Measurements from ENCODE around the gene PPIE. TPM values are rescaled to one million over a fixed set of nuclear protein-coding genes. Genes with fewer than 3 reads are reported as not detected.
"Not testable (repeated sequence)": the region's sequence is repeated elsewhere in the genome, so short reads cannot be mapped to it uniquely, and the experiment has no call there.

Gene PPIE
- total and polyA plus RNA-seq, 4 experiments from 2014 or later, result 67.7 to 162 (median 73.3) TPM

- H3K27me3 ChIP-seq (ENCODE audit: insufficient read depth, low read length); H3K9me3 ChIP-seq (ENCODE audit: control insufficient read depth in 1 of 2, low read length in 2 of 2); H3K36me3 ChIP-seq (ENCODE audit: insufficient read depth, low read length); H3K27me3 Mint-ChIP-seq; H3K27ac Mint-ChIP-seq; H3K4me1 ChIP-seq (ENCODE audit: insufficient read depth, low read length); H3K4me3 ChIP-seq (ENCODE audit: low read length in 2 of 2); H3K27ac ChIP-seq (ENCODE audit: low read depth, low read length); H3K36me3 Mint-ChIP-seq; H3K9me3 Mint-ChIP-seq; DNase-seq; intact Hi-C loops (cut with micrococcal nuclease): not testable (repeated sequence)
- Mint-ChIP-seq H3K4me3 (peak overlapping the region in 5 of 8 donors; percentile 51 to 79 (median 72)), H3K4me1 (peaks cover 0 to 20% (median 7%) of the 10 kb centered on the region in 4 donors)
- CTCF ChIA-PET (ENCODE audit: partially characterized antibody), result interaction anchor here (1.6 kb wide), 1 partner anchor 13 kb away, joined by 5 read pairs; no protein-coding TSS in a partner anchor
- POLR2A ChIA-PET (ENCODE audit: partially characterized antibody), result interaction anchor here (5.0 kb wide), 1 partner anchor 13 kb away, joined by 56 read pairs; no protein-coding TSS in a partner anchor
Observed at GRCh38 chr1:39786303-39787107, 47.8 kb downstream of the PPIE start.

GRCh38 chr1:39787108-39787375 is 48.4 kb downstream of the PPIE start:
- Mint-ChIP-seq H3K27ac (peak overlapping the region in 2 of 7 donors; percentile 9 to 10), H3K4me1 (peaks cover 0 to 22% (median 7%) of the 10 kb centered on the region in 4 donors), H3K4me3 (peak overlapping the region in 7 of 8 donors; percentile 51 to 79 (median 68))
- H3K36me3 ChIP-seq (ENCODE audit: insufficient read depth, low read length); H3K9me3 Mint-ChIP-seq; H3K27me3 ChIP-seq (ENCODE audit: insufficient read depth, low read length); intact Hi-C loops (cut with micrococcal nuclease); H3K36me3 Mint-ChIP-seq; DNase-seq; H3K27me3 Mint-ChIP-seq; H3K4me3 ChIP-seq (ENCODE audit: low read length in 2 of 2); H3K27ac ChIP-seq (ENCODE audit: low read depth, low read length); H3K4me1 ChIP-seq (ENCODE audit: insufficient read depth, low read length); H3K9me3 ChIP-seq (ENCODE audit: control insufficient read depth in 1 of 2, low read length in 2 of 2): not testable (repeated sequence)
- ChIA-PET CTCF (ENCODE audit: partially characterized antibody) (interaction anchor here (1.6 kb wide), 1 partner anchor 12 kb away, joined by 5 read pairs; no protein-coding TSS in a partner anchor), POLR2A (ENCODE audit: partially characterized antibody) (interaction anchor here (5.0 kb wide), 1 partner anchor 12 kb away, joined by 56 read pairs; no protein-coding TSS in a partner anchor)

- Mint-ChIP-seq H3K4me1 (peaks cover 1 to 23% (median 8%) of the 10 kb centered on the region in 4 donors), H3K9me3 (no peaks in the 10 kb centered on the region), H3K27ac (peak overlapping the region in 2 of 7 donors; percentile 9 to 10), H3K36me3 (no peaks in the 10 kb centered on the region), H3K4me3 (peak overlapping the region; percentile 51 to 79 (median 68)), H3K27me3 (peaks cover 1 to 2% of the 10 kb centered on the region in 2 donors)
- Histone ChIP-seq H3K27me3 (ENCODE audit: insufficient read depth, low read length) (no peaks in the 10 kb centered on the region), H3K4me1 (ENCODE audit: insufficient read depth, low read length) (peaks cover 7% of the 10 kb centered on the region), H3K27ac (ENCODE audit: low read depth, low read length) (no peak overlapping the region), H3K4me3 (ENCODE audit: low read length in 2 of 2) (no peak overlapping the region), H3K9me3 (ENCODE audit: control insufficient read depth in 1 of 2, low read length in 2 of 2) (no peaks in the 10 kb centered on the region), H3K36me3 (ENCODE audit: insufficient read depth, low read length) (no peaks in the 10 kb centered on the region)
- DNase-seq, result no peak
- intact Hi-C loops (cut with micrococcal nuclease), result no loop called here
- ChIA-PET CTCF (ENCODE audit: partially characterized antibody) (interaction anchor here (1.6 kb wide), 1 partner anchor 12 kb away, joined by 5 read pairs; no protein-coding TSS in a partner anchor), POLR2A (ENCODE audit: partially characterized antibody) (interaction anchor here (1.6 to 5.0 kb wide), 2 partner anchors 12 to 96 kb away, joined by 3 to 56 read pairs; partner anchors contain the start of gene HPCAL4)
Observed at GRCh38 chr1:39787468-39787867, 48.8 kb downstream of the PPIE start.

GRCh38 chr1:39787964-39788363 is 49.3 kb downstream of the PPIE start:
- H3K9me3 Mint-ChIP-seq; H3K4me3 ChIP-seq (ENCODE audit: low read length in 2 of 2); H3K36me3 Mint-ChIP-seq; H3K27me3 ChIP-seq (ENCODE audit: insufficient read depth, low read length); H3K4me1 ChIP-seq (ENCODE audit: insufficient read depth, low read length); H3K27me3 Mint-ChIP-seq; H3K36me3 ChIP-seq (ENCODE audit: insufficient read depth, low read length); DNase-seq; H3K27ac ChIP-seq (ENCODE audit: low read depth, low read length); H3K9me3 ChIP-seq (ENCODE audit: control insufficient read depth in 1 of 2, low read length in 2 of 2); H3K27ac Mint-ChIP-seq; intact Hi-C loops (cut with micrococcal nuclease): not testable (repeated sequence)
- ChIA-PET POLR2A (ENCODE audit: partially characterized antibody) (interaction anchor here (1.0 to 5.0 kb wide), 3 partner anchors 11 to 97 kb away, joined by 3 to 56 read pairs (median 4); partner anchors contain the start of genes HPCAL4 and PPIE), CTCF (ENCODE audit: partially characterized antibody) (interaction anchor here (1.6 kb wide), 1 partner anchor 11 kb away, joined by 5 read pairs; no protein-coding TSS in a partner anchor)
- peaks cover 6 to 28% (median 13%) of the 10 kb centered on the region in 4 donors for H3K4me1 Mint-ChIP-seq
- peak overlapping the region in 2 of 8 donors; percentile 10 to 51 for H3K4me3 Mint-ChIP-seq

- no peaks in the 10 kb centered on the region for H3K9me3 Mint-ChIP-seq
- Histone ChIP-seq H3K9me3 (ENCODE audit: control insufficient read depth in 1 of 2, low read length in 2 of 2) (no peaks in the 10 kb centered on the region), H3K27ac (ENCODE audit: low read depth, low read length) (no peak overlapping the region), H3K27me3 (ENCODE audit: insufficient read depth, low read length) (no peaks in the 10 kb centered on the region), H3K36me3 (ENCODE audit: insufficient read depth, low read length) (no peaks in the 10 kb centered on the region), H3K4me3 (ENCODE audit: low read length in 2 of 2) (peak overlapping the region in 1 of 2 donors; percentile 59), H3K4me1 (ENCODE audit: insufficient read depth, low read length) (peaks cover 7% of the 10 kb centered on the region)
- ChIA-PET CTCF (ENCODE audit: partially characterized antibody) (interaction anchor here (1.7 kb wide), 1 partner anchor 10 kb away, joined by 11 read pairs; no protein-coding TSS in a partner anchor), POLR2A (ENCODE audit: partially characterized antibody) (interaction anchor here (1.0 to 5.0 kb wide), 3 partner anchors 11 to 97 kb away, joined by 3 to 56 read pairs (median 4); partner anchors contain the start of genes HPCAL4 and PPIE)
- peak in 1 of 5 donors; percentile 17 for DNase-seq
- peaks cover 1 to 4% of the 10 kb centered on the region in 2 donors for H3K27me3 Mint-ChIP-seq
- intact Hi-C loops (cut with micrococcal nuclease), result no loop called here
- no peaks in the 10 kb centered on the region for H3K36me3 Mint-ChIP-seq
- peaks cover 7 to 30% (median 15%) of the 10 kb centered on the region in 4 donors for H3K4me1 Mint-ChIP-seq
- H3K4me3 Mint-ChIP-seq, result no peak overlapping the region
- H3K27ac Mint-ChIP-seq, result no peak overlapping the region
Observed at GRCh38 chr1:39788426-39788757, 49.7 kb downstream of the PPIE start.

GRCh38 chr1:39788758-39789570 is 50.3 kb downstream of the PPIE start, which contains the start of gene BMP8B:
Gene BMP8B (minus strand): TSS chr1:39788865. CDS start chr1:39788485, 380 bp downstream.
- POLR2A ChIA-PET (ENCODE audit: partially characterized antibody), result interaction anchor here (0.8 to 5.0 kb wide), 4 partner anchors 10 to 98 kb away, joined by 3 to 56 read pairs (median 4); partner anchors contain the start of genes HPCAL4 and PPIE
- CTCF ChIA-PET (ENCODE audit: partially characterized antibody), result interaction anchor here (1.2 to 1.7 kb wide), 2 partner anchors 9 to 11 kb away, joined by 5 to 11 read pairs; no protein-coding TSS in a partner anchor
- H3K4me3 ChIP-seq (ENCODE audit: low read length in 2 of 2), result peak within 1 kb of the TSS in 1 of 2 donors; percentile 59

More at GRCh38 chr1:39788758-39789570, 50.3 kb downstream of the PPIE start, which contains the start of gene BMP8B:
- Mint-ChIP-seq H3K4me3 (peak within 1 kb of the TSS; percentile 72 to 85 (median 80)), H3K9me3 (no peaks in the 10 kb centered on the region), H3K4me1 (peaks cover 7 to 30% (median 15%) of the 10 kb centered on the region in 4 donors), H3K27me3 (peaks cover 1 to 4% of the 10 kb centered on the region in 2 donors), H3K36me3 (no peaks in the 10 kb centered on the region), H3K27ac (peak within 1 kb of the TSS in 5 of 7 donors; percentile 27 to 90 (median 47))
- Histone ChIP-seq H3K36me3 (ENCODE audit: insufficient read depth, low read length) (no peaks in the 10 kb centered on the region), H3K27me3 (ENCODE audit: insufficient read depth, low read length) (no peaks in the 10 kb centered on the region), H3K4me1 (ENCODE audit: insufficient read depth, low read length) (peaks cover 7% of the 10 kb centered on the region), H3K9me3 (ENCODE audit: control insufficient read depth in 1 of 2, low read length in 2 of 2) (no peaks in the 10 kb centered on the region), H3K27ac (ENCODE audit: low read depth, low read length) (no peak within 1 kb of the TSS)
- DNase-seq, result peak; percentile 28 to 48 (median 42)
- intact Hi-C loops (cut with micrococcal nuclease), result no loop called here

Data from CD4-positive, alpha-beta memory T cell (primary cell).